GM23338 (cell line): ENCODE data around the gene OR13C3. TPM values are rescaled to one million over a fixed set of nuclear protein-coding genes. Genes with fewer than 3 reads are reported as not detected.
"Not testable (repeated sequence)": the region's sequence is repeated elsewhere in the genome, so short reads cannot be mapped to it uniquely, and the experiment has no call there.

Experiments
- ATAC-seq: fragments of 200-7000 bp; cut with Tn5 transposase; 3 replicates; pipeline ENCODE4 v1.9.1; 2020
- DNase-seq: peaks from one replicate; pipeline ENCODE4 v3.0.0-alpha.2; 2015; ENCODE audit warnings: low spot score
- H2AFZ ChIP-seq: fragments of 200-600 bp; sonication (generic); 2 replicates; pipeline ENCODE4 v1.8.0; 2016; ENCODE audit warnings: antibody characterized with exemption, mild to moderate bottlenecking, moderate library complexity
- H3F3A ChIP-seq: fragments of 200-600 bp; sonication (generic); replicated peaks from 2 replicates; pipeline ENCODE4 v1.8.0; 2017; ENCODE audit warnings: antibody characterized with exemption, mixed run types, low read depth
- H3K27ac ChIP-seq: fragments of 200-600 bp; sonication (generic); 2 replicates; pipeline ENCODE4 v1.6.1; 2016; ENCODE audit warnings: low read depth
- H3K27me3 ChIP-seq: fragments of 200-600 bp; sonication (generic); 2 replicates; pipeline ENCODE4 v1.8.0; 2016; ENCODE audit warnings: mild to moderate bottlenecking, mixed run types, moderate library complexity; ENCODE audit not compliant: insufficient read depth
- H3K36me3 ChIP-seq: fragments of 200-600 bp; sonication (generic); 2 replicates; pipeline ENCODE4 v1.8.0; 2016; ENCODE audit warnings: mild to moderate bottlenecking; ENCODE audit not compliant: insufficient read depth
- H3K4me1 ChIP-seq: fragments of 200-600 bp; sonication (generic); 2 replicates; pipeline ENCODE4 v1.8.0; 2016; ENCODE audit warnings: mild to moderate bottlenecking, moderate library complexity; ENCODE audit not compliant: insufficient read depth
- H3K4me2 ChIP-seq: fragments of 200-600 bp; sonication (generic); 2 replicates; pipeline ENCODE4 v1.7.1; 2017; ENCODE audit warnings: mixed run types
- H3K4me3 ChIP-seq: fragments of 200-600 bp; sonication (generic); 2 replicates; pipeline ENCODE4 v1.6.1; 2016; ENCODE audit warnings: mixed run types
- H3K79me2 ChIP-seq: fragments of 200-600 bp; sonication (generic); replicated peaks from 2 replicates; pipeline ENCODE4 v1.8.0; 2017; ENCODE audit warnings: mild to moderate bottlenecking; ENCODE audit not compliant: insufficient read depth
- H3K9me2 ChIP-seq: fragments of 200-600 bp; sonication (generic); 2 replicates; pipeline ENCODE4 v1.8.0; 2017; ENCODE audit not compliant: insufficient read depth
- H4K20me1 ChIP-seq: fragments of 200-600 bp; sonication (generic); replicated peaks from 2 replicates; pipeline ENCODE4 v1.8.0; 2017; ENCODE audit warnings: mild to moderate bottlenecking; ENCODE audit not compliant: insufficient read depth
- H3K27ac Mint-ChIP-seq: 2 replicates; pipeline ENCODE4 v1.8.0; 2020; ENCODE audit warnings: inconsistent platforms, mild to moderate bottlenecking, moderate library complexity, mixed read lengths
- H3K27me3 Mint-ChIP-seq: 3 replicates; pipeline ENCODE4 v1.8.0; 2022; ENCODE audit warnings: low read depth, mild to moderate bottlenecking, moderate library complexity, mixed read lengths, inconsistent platforms; ENCODE audit not compliant: insufficient read depth, poor library complexity
- H3K36me3 Mint-ChIP-seq: 3 replicates; pipeline ENCODE4 v1.8.0; 2021; ENCODE audit warnings: low read depth, mild to moderate bottlenecking, inconsistent platforms, moderate library complexity, mixed read lengths
- H3K4me1 Mint-ChIP-seq: 3 replicates; pipeline ENCODE4 v1.8.0; 2020; ENCODE audit warnings: mild to moderate bottlenecking, inconsistent platforms, mixed read lengths
- H3K4me3 Mint-ChIP-seq: 3 replicates; pipeline ENCODE4 v1.8.0; 2021; ENCODE audit warnings: moderate library complexity, mild to moderate bottlenecking, inconsistent platforms, mixed read lengths
- H3K9me3 Mint-ChIP-seq: 3 replicates; pipeline ENCODE4 v1.8.0; 2020; ENCODE audit warnings: moderate library complexity, mild to moderate bottlenecking, inconsistent platforms, mixed read lengths
- CTCF ChIP-seq, 2 experiments: fragments of 200-600 bp in 1 of 2; sonication (generic) in 1 of 2; conservative IDR thresholded peaks; 2 replicates each; pipeline versions ENCODE4 v1.5.1 to v1.6.1; 2016 to 2017; ENCODE audit warnings: antibody characterized with exemption in 2 of 2, low read depth in 2 of 2, mild to moderate bottlenecking in 2 of 2, moderate library complexity in 1 of 2
- POLR2AphosphoS5 ChIP-seq: IDR thresholded peaks from 2 replicates; pipeline ENCODE4 v1.6.1; 2016; ENCODE audit warnings: antibody characterized with exemption, low read depth
- STAT1 ChIP-seq: IDR thresholded peaks from one replicate; pipeline ENCODE4 v1.6.1; 2016; ENCODE audit warnings: antibody characterized with exemption; ENCODE audit not compliant: unreplicated experiment
- ZNF114 ChIP-seq: fragments of 250-450 bp; sonication (Bioruptor Pico); IDR thresholded peaks from 2 replicates; pipeline ENCODE4 v1.5.0; 2020; ENCODE audit warnings: mild to moderate bottlenecking, moderate library complexity
- polyA plus RNA-seq: library from polyadenylated mRNA; unstranded; fragments of >200 nt; fragmentation: Nextera tagmentation; extraction: Ambion mirVana; gene quantifications from 2 replicates; pipeline ENCODE4 v1.2.1, GENCODE V29; 2016
- total RNA-seq: library from RNA; depleted of rRNA; stranded (reverse); fragments of >200 nt; shearing (Covaris generic); gene quantifications from 2 replicates; pipeline ENCODE4 v1.2.3, GENCODE V29; 2014
- TF ChIP-seq, protein P1 (sequence below): fragments of 250-450 bp; sonication (Bioruptor Pico); IDR thresholded peaks from 2 replicates; pipeline ENCODE4 v1.5.0; 2020; ENCODE audit warnings: mild to moderate bottlenecking, moderate library complexity
- TF ChIP-seq, protein P2 (sequence below): IDR thresholded peaks from one replicate; pipeline ENCODE4 v1.6.1; 2018; ENCODE audit warnings: antibody characterized with exemption; ENCODE audit not compliant: unreplicated experiment

The OR13C3 gene
- total and polyA plus RNA-seq, 2 experiments from 2014 or later, result not detected

DNA sequence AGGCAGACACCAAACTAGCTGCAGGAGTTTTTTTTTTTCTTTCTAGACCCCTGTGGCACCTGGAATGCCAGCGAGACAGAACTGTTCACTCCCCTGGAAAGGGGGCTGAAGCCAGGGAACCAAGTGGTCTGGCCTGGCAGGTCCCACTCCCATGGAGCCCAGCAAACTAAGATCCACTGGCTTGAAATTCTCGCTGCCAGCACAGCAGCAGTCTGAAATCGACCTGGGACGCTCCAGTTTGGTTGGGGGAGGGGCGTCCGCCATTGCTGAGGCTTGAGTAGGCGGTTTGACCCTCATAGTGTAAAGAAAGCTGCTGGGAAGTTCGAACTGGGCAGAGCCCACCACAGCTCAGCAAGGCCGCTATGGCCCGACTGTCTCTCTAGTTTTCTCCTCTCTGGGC is 16.4 kb downstream of the OR13C3 start:
- H3K27ac ChIP-seq, H3K36me3 ChIP-seq, H3K4me3 Mint-ChIP-seq, H3K4me1 Mint-ChIP-seq, H4K20me1 ChIP-seq, H3K4me2 ChIP-seq, H3K9me2 ChIP-seq, H3F3A ChIP-seq, H3K4me3 ChIP-seq, H3K27ac Mint-ChIP-seq, H3K36me3 Mint-ChIP-seq, H3K79me2 ChIP-seq, H3K27me3 Mint-ChIP-seq, ATAC-seq, H3K4me1 ChIP-seq, H3K27me3 ChIP-seq: not testable (repeated sequence)
- peaks cover 11% of the 10 kb centered on the region for H3K9me3 Mint-ChIP-seq
- peak overlapping the region; percentile 84 for H2AFZ ChIP-seq
- peak; percentile 18 for DNase-seq

GRCh38 chr9:104514901-104515300 is 21.8 kb downstream of the OR13C3 start:
- no peak overlapping the region for H3K4me2 ChIP-seq
- no peaks in the 10 kb centered on the region for H3K4me1 Mint-ChIP-seq
- TF ChIP-seq, protein P1, sequence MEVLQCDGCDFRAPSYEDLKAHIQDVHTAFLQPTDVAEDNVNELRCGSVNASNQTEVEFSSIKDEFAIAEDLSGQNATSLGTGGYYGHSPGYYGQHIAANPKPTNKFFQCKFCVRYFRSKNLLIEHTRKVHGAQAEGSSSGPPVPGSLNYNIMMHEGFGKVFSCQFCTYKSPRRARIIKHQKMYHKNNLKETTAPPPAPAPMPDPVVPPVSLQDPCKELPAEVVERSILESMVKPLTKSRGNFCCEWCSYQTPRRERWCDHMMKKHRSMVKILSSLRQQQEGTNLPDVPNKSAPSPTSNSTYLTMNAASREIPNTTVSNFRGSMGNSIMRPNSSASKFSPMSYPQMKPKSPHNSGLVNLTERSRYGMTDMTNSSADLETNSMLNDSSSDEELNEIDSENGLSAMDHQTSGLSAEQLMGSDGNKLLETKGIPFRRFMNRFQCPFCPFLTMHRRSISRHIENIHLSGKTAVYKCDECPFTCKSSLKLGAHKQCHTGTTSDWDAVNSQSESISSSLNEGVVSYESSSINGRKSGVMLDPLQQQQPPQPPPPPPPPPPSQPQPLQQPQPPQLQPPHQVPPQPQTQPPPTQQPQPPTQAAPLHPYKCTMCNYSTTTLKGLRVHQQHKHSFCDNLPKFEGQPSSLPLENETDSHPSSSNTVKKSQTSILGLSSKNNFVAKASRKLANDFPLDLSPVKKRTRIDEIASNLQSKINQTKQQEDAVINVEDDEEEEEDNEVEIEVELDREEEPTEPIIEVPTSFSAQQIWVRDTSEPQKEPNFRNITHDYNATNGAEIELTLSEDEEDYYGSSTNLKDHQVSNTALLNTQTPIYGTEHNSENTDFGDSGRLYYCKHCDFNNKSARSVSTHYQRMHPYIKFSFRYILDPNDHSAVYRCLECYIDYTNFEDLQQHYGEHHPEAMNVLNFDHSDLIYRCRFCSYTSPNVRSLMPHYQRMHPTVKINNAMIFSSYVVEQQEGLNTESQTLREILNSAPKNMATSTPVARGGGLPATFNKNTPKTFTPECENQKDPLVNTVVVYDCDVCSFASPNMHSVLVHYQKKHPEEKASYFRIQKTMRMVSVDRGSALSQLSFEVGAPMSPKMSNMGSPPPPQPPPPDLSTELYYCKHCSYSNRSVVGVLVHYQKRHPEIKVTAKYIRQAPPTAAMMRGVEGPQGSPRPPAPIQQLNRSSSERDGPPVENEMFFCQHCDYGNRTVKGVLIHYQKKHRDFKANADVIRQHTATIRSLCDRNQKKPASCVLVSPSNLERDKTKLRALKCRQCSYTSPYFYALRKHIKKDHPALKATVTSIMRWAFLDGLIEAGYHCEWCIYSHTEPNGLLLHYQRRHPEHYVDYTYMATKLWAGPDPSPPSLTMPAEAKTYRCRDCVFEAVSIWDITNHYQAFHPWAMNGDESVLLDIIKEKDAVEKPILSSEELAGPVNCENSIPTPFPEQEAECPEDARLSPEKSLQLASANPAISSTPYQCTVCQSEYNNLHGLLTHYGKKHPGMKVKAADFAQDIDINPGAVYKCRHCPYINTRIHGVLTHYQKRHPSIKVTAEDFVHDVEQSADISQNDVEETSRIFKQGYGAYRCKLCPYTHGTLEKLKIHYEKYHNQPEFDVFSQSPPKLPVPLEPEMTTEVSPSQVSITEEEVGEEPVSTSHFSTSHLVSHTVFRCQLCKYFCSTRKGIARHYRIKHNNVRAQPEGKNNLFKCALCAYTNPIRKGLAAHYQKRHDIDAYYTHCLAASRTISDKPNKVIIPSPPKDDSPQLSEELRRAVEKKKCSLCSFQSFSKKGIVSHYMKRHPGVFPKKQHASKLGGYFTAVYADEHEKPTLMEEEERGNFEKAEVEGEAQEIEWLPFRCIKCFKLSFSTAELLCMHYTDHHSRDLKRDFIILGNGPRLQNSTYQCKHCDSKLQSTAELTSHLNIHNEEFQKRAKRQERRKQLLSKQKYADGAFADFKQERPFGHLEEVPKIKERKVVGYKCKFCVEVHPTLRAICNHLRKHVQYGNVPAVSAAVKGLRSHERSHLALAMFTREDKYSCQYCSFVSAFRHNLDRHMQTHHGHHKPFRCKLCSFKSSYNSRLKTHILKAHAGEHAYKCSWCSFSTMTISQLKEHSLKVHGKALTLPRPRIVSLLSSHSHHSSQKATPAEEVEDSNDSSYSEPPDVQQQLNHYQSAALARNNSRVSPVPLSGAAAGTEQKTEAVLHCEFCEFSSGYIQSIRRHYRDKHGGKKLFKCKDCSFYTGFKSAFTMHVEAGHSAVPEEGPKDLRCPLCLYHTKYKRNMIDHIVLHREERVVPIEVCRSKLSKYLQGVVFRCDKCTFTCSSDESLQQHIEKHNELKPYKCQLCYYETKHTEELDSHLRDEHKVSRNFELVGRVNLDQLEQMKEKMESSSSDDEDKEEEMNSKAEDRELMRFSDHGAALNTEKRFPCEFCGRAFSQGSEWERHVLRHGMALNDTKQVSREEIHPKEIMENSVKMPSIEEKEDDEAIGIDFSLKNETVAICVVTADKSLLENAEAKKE (CRISPR knock-in tag), result no peak
- TF ChIP-seq, protein P2, sequence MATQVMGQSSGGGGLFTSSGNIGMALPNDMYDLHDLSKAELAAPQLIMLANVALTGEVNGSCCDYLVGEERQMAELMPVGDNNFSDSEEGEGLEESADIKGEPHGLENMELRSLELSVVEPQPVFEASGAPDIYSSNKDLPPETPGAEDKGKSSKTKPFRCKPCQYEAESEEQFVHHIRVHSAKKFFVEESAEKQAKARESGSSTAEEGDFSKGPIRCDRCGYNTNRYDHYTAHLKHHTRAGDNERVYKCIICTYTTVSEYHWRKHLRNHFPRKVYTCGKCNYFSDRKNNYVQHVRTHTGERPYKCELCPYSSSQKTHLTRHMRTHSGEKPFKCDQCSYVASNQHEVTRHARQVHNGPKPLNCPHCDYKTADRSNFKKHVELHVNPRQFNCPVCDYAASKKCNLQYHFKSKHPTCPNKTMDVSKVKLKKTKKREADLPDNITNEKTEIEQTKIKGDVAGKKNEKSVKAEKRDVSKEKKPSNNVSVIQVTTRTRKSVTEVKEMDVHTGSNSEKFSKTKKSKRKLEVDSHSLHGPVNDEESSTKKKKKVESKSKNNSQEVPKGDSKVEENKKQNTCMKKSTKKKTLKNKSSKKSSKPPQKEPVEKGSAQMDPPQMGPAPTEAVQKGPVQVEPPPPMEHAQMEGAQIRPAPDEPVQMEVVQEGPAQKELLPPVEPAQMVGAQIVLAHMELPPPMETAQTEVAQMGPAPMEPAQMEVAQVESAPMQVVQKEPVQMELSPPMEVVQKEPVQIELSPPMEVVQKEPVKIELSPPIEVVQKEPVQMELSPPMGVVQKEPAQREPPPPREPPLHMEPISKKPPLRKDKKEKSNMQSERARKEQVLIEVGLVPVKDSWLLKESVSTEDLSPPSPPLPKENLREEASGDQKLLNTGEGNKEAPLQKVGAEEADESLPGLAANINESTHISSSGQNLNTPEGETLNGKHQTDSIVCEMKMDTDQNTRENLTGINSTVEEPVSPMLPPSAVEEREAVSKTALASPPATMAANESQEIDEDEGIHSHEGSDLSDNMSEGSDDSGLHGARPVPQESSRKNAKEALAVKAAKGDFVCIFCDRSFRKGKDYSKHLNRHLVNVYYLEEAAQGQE, result no peak
- TF ChIP-seq STAT1 (no peak), CTCF (conservative IDR thresholded peaks at IDR 0.05; ENCODE audit: low read depth in 2 of 2) (no peak), ZNF114 (CRISPR knock-in tag) (no peak), POLR2AphosphoS5 (no peak)
- H3K27ac ChIP-seq, result no peak overlapping the region
- ATAC-seq (no peak), DNase-seq (no peak)
- no peaks in the 10 kb centered on the region for H3K9me3 Mint-ChIP-seq
- H3K36me3 ChIP-seq, result no peaks in the 10 kb centered on the region
- no peaks in the 10 kb centered on the region for H4K20me1 ChIP-seq
- no peaks in the 10 kb centered on the region for H3K27me3 ChIP-seq
- no peak overlapping the region for H3K27ac Mint-ChIP-seq
- H3K4me3 Mint-ChIP-seq, result no peak overlapping the region
- H3K79me2 ChIP-seq, result no peaks in the 10 kb centered on the region
- no peaks in the 10 kb centered on the region for H3K27me3 Mint-ChIP-seq
- H3F3A ChIP-seq, result no peaks in the 10 kb centered on the region
- no peaks in the 10 kb centered on the region for H3K4me1 ChIP-seq
- H2AFZ ChIP-seq, result 0 out of 2 replicates have a peak overlapping the region, but pooled peaks have one; percentile 74
- H3K4me3 ChIP-seq, result no peak overlapping the region
- no peaks in the 10 kb centered on the region; the same call in 1 of the 2 replicates for H3K9me2 ChIP-seq
- H3K36me3 Mint-ChIP-seq, result no peaks in the 10 kb centered on the region
